ENCODE measurements around the gene KCNB1. TPM values are rescaled to one million over a fixed set of nuclear protein-coding genes. Genes with fewer than 3 reads are reported as not detected.

KCNB1 gene
- total RNA-seq, 1 donor: under 0.01 TPM

- H3K36me3 ChIP-seq (ENCODE audit: insufficient read depth, low read length): no peaks in the 10 kb centered on the region
- H3K9me3 ChIP-seq (ENCODE audit: low read depth, low read length): no peaks in the 10 kb centered on the region
- no peak for DNase-seq (ENCODE audit: insufficient read length, low spot score, missing footprints)
- no peak overlapping the region for H3K27ac ChIP-seq (ENCODE audit: low read depth, low read length)
- H2AFZ ChIP-seq (ENCODE audit: low read length): no peak overlapping the region
- no peak overlapping the region for H3K4me3 ChIP-seq (ENCODE audit: insufficient read depth, low read length)
- H3K27me3 ChIP-seq (ENCODE audit: insufficient read depth, low read length): peaks cover 35% of the 10 kb centered on the region
- TF ChIP-seq CTCF (IDR thresholded peaks at IDR 0.05; ENCODE audit: extremely low read depth, low read depth, low read length): no peak
- H3K4me2 ChIP-seq (ENCODE audit: insufficient read depth, low read length): no peak overlapping the region
- H4K20me1 ChIP-seq (ENCODE audit: insufficient read depth, low read length): no peaks in the 10 kb centered on the region
- no peaks in the 10 kb centered on the region for H3K79me2 ChIP-seq (ENCODE audit: insufficient read depth, low read length)
- no peaks in the 10 kb centered on the region for H3K4me1 ChIP-seq (ENCODE audit: insufficient read depth, low read length)
Measured at GRCh38 chr20:49388744-49389143, 93.7 kb downstream of the KCNB1 start.

- Histone ChIP-seq H3K27me3 (ENCODE audit: insufficient read depth, low read length) (peaks cover 31% of the 10 kb centered on the region), H4K20me1 (ENCODE audit: insufficient read depth, low read length) (no peaks in the 10 kb centered on the region), H3K9me3 (ENCODE audit: low read depth, low read length) (no peaks in the 10 kb centered on the region), H3K4me3 (ENCODE audit: insufficient read depth, low read length) (no peak overlapping the region), H2AFZ (ENCODE audit: low read length) (no peak overlapping the region), H3K36me3 (ENCODE audit: insufficient read depth, low read length) (no peaks in the 10 kb centered on the region), H3K79me2 (ENCODE audit: insufficient read depth, low read length) (no peaks in the 10 kb centered on the region), H3K4me2 (ENCODE audit: insufficient read depth, low read length) (no peak overlapping the region), H3K4me1 (ENCODE audit: insufficient read depth, low read length) (no peaks in the 10 kb centered on the region), H3K27ac (ENCODE audit: low read depth, low read length) (no peak overlapping the region)
- DNase-seq (ENCODE audit: insufficient read length, low spot score, missing footprints): no peak
- TF ChIP-seq CTCF (IDR thresholded peaks at IDR 0.05; ENCODE audit: extremely low read depth, low read depth, low read length): no peak
Measured at GRCh38 chr20:49387581-49387939, 94.9 kb downstream of the KCNB1 start.

GRCh38 chr20:49386848-49387580, 95.5 kb downstream of the KCNB1 start:
- Histone ChIP-seq H3K27ac (ENCODE audit: low read depth, low read length) (no peak overlapping the region), H3K36me3 (ENCODE audit: insufficient read depth, low read length) (no peaks in the 10 kb centered on the region), H3K4me3 (ENCODE audit: insufficient read depth, low read length) (no peak overlapping the region), H4K20me1 (ENCODE audit: insufficient read depth, low read length) (no peaks in the 10 kb centered on the region), H3K4me1 (ENCODE audit: insufficient read depth, low read length) (no peaks in the 10 kb centered on the region), H3K79me2 (ENCODE audit: insufficient read depth, low read length) (no peaks in the 10 kb centered on the region), H3K27me3 (ENCODE audit: insufficient read depth, low read length) (peaks cover 29% of the 10 kb centered on the region), H3K4me2 (ENCODE audit: insufficient read depth, low read length) (no peak overlapping the region), H3K9me3 (ENCODE audit: low read depth, low read length) (no peaks in the 10 kb centered on the region), H2AFZ (ENCODE audit: low read length) (no peak overlapping the region)
- TF ChIP-seq CTCF (IDR thresholded peaks at IDR 0.05; ENCODE audit: extremely low read depth, low read depth, low read length): no peak
- DNase-seq (ENCODE audit: insufficient read length, low spot score, missing footprints): no peak

GRCh38 chr20:49385465-49385864, 97.0 kb downstream of the KCNB1 start:
- Histone ChIP-seq H3K27ac (ENCODE audit: low read depth, low read length) (no peak overlapping the region), H3K4me1 (ENCODE audit: insufficient read depth, low read length) (no peaks in the 10 kb centered on the region), H3K4me2 (ENCODE audit: insufficient read depth, low read length) (no peak overlapping the region), H3K79me2 (ENCODE audit: insufficient read depth, low read length) (no peaks in the 10 kb centered on the region), H3K4me3 (ENCODE audit: insufficient read depth, low read length) (no peak overlapping the region), H3K36me3 (ENCODE audit: insufficient read depth, low read length) (no peaks in the 10 kb centered on the region), H3K9me3 (ENCODE audit: low read depth, low read length) (no peaks in the 10 kb centered on the region), H2AFZ (ENCODE audit: low read length) (no peak overlapping the region), H3K27me3 (ENCODE audit: insufficient read depth, low read length) (peaks cover 23% of the 10 kb centered on the region), H4K20me1 (ENCODE audit: insufficient read depth, low read length) (no peaks in the 10 kb centered on the region)
- DNase-seq (ENCODE audit: insufficient read length, low spot score, missing footprints): no peak
- no peak for TF ChIP-seq CTCF (IDR thresholded peaks at IDR 0.05; ENCODE audit: extremely low read depth, low read depth, low read length)

All from osteoblast (primary cell).